ENCODE measurements around the gene SPTLC3.

GRCh38 chr20:13130707-13131103 is 121.9 kb downstream of the SPTLC3 start:
- TF ChIP-seq, protein P1, sequence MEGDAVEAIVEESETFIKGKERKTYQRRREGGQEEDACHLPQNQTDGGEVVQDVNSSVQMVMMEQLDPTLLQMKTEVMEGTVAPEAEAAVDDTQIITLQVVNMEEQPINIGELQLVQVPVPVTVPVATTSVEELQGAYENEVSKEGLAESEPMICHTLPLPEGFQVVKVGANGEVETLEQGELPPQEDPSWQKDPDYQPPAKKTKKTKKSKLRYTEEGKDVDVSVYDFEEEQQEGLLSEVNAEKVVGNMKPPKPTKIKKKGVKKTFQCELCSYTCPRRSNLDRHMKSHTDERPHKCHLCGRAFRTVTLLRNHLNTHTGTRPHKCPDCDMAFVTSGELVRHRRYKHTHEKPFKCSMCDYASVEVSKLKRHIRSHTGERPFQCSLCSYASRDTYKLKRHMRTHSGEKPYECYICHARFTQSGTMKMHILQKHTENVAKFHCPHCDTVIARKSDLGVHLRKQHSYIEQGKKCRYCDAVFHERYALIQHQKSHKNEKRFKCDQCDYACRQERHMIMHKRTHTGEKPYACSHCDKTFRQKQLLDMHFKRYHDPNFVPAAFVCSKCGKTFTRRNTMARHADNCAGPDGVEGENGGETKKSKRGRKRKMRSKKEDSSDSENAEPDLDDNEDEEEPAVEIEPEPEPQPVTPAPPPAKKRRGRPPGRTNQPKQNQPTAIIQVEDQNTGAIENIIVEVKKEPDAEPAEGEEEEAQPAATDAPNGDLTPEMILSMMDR (IDR thresholded peaks at IDR 0.05): no peak
- no peak for TF ChIP-seq EZH2 (IDR thresholded peaks at IDR 0.05; ENCODE audit: borderline replicate concordance, insufficient read depth, low read depth, low read length, poor library complexity, severe bottlenecking)
